Suprapubic skin (tissue), 4 donors: Measurements from ENCODE around the gene CRYBG1.

Source experiments
- CTCF ChIP-seq, 2 donors: fragments of 200-600 bp in 1 of 2; fragments of 450-650 bp in 1 of 2; sonication (generic) in 1 of 2; IDR thresholded peaks; one replicate each; pipeline ENCODE4 v1.5.1; 2016 to 2019; ENCODE audit warnings: antibody characterized with exemption in 2 of 2, mild to moderate bottlenecking in 1 of 2, moderate library complexity in 1 of 2
- EP300 ChIP-seq: sonication (generic); formaldehyde crosslinking; IDR thresholded peaks from one replicate; pipeline ENCODE4 v1.6.1; 2017; ENCODE audit warnings: antibody characterized with exemption
- POLR2A ChIP-seq, 2 donors: fragments of 450-650 bp; IDR thresholded peaks; one replicate each; pipeline ENCODE4 v1.6.1; 2017; ENCODE audit warnings: antibody characterized with exemption in 2 of 2, mild to moderate bottlenecking in 2 of 2, moderate library complexity in 2 of 2
- POLR2AphosphoS5 ChIP-seq, 3 donors: sonication (generic); formaldehyde crosslinking; IDR thresholded peaks; one replicate each; pipeline ENCODE4 v1.6.1; 2017; ENCODE audit warnings: antibody characterized with exemption in 3 of 3

GRCh38 chr6:106612671-106613416 is 252.3 kb downstream of the CRYBG1 start:
- TF ChIP-seq CTCF (IDR thresholded peaks at IDR 0.05): no peak
- no peak for TF ChIP-seq POLR2AphosphoS5 (IDR thresholded peaks at IDR 0.05)
- no peak for TF ChIP-seq POLR2A (IDR thresholded peaks at IDR 0.05)
- no peak for TF ChIP-seq EP300
